ENCODE data around the gene RND2. TPM values are rescaled to one million over a fixed set of nuclear protein-coding genes. Genes with fewer than 3 reads are reported as not detected.

The RND2 gene
- total and polyA plus RNA-seq, 2 of the 13 experiments (the other 11 are each of a cell fraction or from before 2014, with no cell fraction given), result 0.05 to 0.11 TPM

DNA sequence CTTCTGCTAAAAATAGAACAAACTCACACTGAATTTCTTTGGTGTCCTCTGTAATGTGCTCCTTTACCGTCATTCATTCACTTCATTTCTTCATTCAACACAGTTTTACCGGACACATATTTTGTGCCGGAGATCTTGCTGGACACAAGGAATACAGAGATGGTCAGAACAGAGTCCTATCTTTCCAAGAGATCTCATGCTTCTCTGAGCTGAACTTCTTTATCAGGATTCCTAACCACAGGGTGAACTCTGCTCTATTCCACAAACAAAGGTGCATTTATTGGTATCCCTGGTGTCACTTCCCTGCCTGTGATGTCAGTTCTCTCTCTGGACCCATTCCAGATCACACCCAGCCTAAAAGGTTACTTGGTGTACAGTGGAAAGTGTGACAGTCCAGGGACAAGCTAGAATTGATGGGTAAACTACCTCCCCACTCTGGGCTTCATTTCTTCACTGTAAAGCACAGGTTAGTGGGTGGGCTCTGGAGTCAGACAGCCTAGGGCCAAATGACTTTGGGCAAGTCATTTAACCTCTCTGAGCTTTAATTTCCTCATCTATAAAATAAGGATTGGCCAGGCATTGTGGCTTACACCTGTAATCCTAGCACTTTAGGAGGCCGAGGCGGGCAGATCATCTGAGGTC lies 14.2 kb upstream of the RND2 start (continued):
- TF ChIP-seq, protein P1, sequence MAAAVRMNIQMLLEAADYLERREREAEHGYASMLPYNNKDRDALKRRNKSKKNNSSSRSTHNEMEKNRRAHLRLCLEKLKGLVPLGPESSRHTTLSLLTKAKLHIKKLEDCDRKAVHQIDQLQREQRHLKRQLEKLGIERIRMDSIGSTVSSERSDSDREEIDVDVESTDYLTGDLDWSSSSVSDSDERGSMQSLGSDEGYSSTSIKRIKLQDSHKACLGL (CRISPR knock-in tag; IDR thresholded peaks at IDR 0.05), result no peak
- peak; percentile 66; the same call in 1 of the 2 replicates for TF ChIP-seq ZBTB20 (CRISPR knock-in tag; IDR thresholded peaks at IDR 0.05; ENCODE audit: borderline replicate concordance, low read depth)
- no peak for TF ChIP-seq ZNF44 (CRISPR knock-in tag; IDR thresholded peaks at IDR 0.05)
- TF ChIP-seq ATF7 (IDR thresholded peaks at IDR 0.05), result peak; percentile 72
- TF ChIP-seq ATF7 (CRISPR knock-in tag; IDR thresholded peaks at IDR 0.05), result no peak
- peak; percentile 53; the same call in 1 of the 2 replicates for TF ChIP-seq ZIK1 (CRISPR knock-in tag; IDR thresholded peaks at IDR 0.05; ENCODE audit: borderline replicate concordance, low read depth)
- peak; percentile 84 for TF ChIP-seq TARDBP (CRISPR knock-in tag; IDR thresholded peaks at IDR 0.05)
- TF ChIP-seq NFE2 (CRISPR knock-in tag; IDR thresholded peaks at IDR 0.05), result no peak
- 0 out of 2 replicates have a peak, but pooled peaks have one; percentile 75 for TF ChIP-seq KLF11 (CRISPR knock-in tag; IDR thresholded peaks at IDR 0.05)
- peak; percentile 17; the same call in 1 of the 2 replicates for TF ChIP-seq GABPB1 (CRISPR knock-in tag; IDR thresholded peaks at IDR 0.05)
- no peak for TF ChIP-seq ZNF251 (CRISPR knock-in tag; IDR thresholded peaks at IDR 0.05)
- TF ChIP-seq REXO4 (CRISPR knock-in tag; IDR thresholded peaks at IDR 0.05; ENCODE audit: borderline replicate concordance), result no peak
- TF ChIP-seq ZNF160 (CRISPR knock-in tag; IDR thresholded peaks at IDR 0.05), result no peak
- peak; percentile 56; the same call in 1 of the 2 replicates for TF ChIP-seq ZNF124 (CRISPR knock-in tag; IDR thresholded peaks at IDR 0.05)
- no peak for TF ChIP-seq ZNF564 (CRISPR knock-in tag; IDR thresholded peaks at IDR 0.05)
- TF ChIP-seq, protein P2, sequence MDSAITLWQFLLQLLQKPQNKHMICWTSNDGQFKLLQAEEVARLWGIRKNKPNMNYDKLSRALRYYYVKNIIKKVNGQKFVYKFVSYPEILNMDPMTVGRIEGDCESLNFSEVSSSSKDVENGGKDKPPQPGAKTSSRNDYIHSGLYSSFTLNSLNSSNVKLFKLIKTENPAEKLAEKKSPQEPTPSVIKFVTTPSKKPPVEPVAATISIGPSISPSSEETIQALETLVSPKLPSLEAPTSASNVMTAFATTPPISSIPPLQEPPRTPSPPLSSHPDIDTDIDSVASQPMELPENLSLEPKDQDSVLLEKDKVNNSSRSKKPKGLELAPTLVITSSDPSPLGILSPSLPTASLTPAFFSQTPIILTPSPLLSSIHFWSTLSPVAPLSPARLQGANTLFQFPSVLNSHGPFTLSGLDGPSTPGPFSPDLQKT (CRISPR knock-in tag; IDR thresholded peaks at IDR 0.05; ENCODE audit: borderline replicate concordance), result no peak
- no peak for TF ChIP-seq EEA1 (CRISPR knock-in tag; IDR thresholded peaks at IDR 0.05; ENCODE audit: borderline replicate concordance)
- TF ChIP-seq, protein P3, sequence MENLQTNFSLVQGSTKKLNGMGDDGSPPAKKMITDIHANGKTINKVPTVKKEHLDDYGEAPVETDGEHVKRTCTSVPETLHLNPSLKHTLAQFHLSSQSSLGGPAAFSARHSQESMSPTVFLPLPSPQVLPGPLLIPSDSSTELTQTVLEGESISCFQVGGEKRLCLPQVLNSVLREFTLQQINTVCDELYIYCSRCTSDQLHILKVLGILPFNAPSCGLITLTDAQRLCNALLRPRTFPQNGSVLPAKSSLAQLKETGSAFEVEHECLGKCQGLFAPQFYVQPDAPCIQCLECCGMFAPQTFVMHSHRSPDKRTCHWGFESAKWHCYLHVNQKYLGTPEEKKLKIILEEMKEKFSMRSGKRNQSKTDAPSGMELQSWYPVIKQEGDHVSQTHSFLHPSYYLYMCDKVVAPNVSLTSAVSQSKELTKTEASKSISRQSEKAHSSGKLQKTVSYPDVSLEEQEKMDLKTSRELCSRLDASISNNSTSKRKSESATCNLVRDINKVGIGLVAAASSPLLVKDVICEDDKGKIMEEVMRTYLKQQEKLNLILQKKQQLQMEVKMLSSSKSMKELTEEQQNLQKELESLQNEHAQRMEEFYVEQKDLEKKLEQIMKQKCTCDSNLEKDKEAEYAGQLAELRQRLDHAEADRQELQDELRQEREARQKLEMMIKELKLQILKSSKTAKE (CRISPR knock-in tag; IDR thresholded peaks at IDR 0.05; ENCODE audit: borderline replicate concordance), result 0 out of 2 replicates have a peak, but pooled peaks have one; percentile 12
- 0 out of 2 replicates have a peak, but pooled peaks have one; percentile 7 for TF ChIP-seq ZFP37 (CRISPR knock-in tag; IDR thresholded peaks at IDR 0.05; ENCODE audit: borderline replicate concordance)
- no peak for TF ChIP-seq ZNF761 (CRISPR knock-in tag; conservative IDR thresholded peaks at IDR 0.05)
- TF ChIP-seq, protein P4, sequence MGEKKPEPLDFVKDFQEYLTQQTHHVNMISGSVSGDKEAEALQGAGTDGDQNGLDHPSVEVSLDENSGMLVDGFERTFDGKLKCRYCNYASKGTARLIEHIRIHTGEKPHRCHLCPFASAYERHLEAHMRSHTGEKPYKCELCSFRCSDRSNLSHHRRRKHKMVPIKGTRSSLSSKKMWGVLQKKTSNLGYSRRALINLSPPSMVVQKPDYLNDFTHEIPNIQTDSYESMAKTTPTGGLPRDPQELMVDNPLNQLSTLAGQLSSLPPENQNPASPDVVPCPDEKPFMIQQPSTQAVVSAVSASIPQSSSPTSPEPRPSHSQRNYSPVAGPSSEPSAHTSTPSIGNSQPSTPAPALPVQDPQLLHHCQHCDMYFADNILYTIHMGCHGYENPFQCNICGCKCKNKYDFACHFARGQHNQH (CRISPR knock-in tag; IDR thresholded peaks at IDR 0.05), result peak; percentile 98
- no peak; the same call in 1 of the 2 replicates for TF ChIP-seq ZNF460 (CRISPR knock-in tag; IDR thresholded peaks at IDR 0.05; ENCODE audit: borderline replicate concordance)
- peak; percentile 6; the same call in 1 of the 2 replicates for TF ChIP-seq SMC3 (IDR thresholded peaks at IDR 0.05; ENCODE audit: low read length)
- TF ChIP-seq ASH2L (IDR thresholded peaks at IDR 0.05; ENCODE audit: insufficient read length, low read depth, low read length), result peak; percentile 93
- TF ChIP-seq SP5 (CRISPR knock-in tag; IDR thresholded peaks at IDR 0.05; ENCODE audit: borderline replicate concordance, low read depth), result peak; percentile 40; the same call in 1 of the 2 replicates

Measured in HepG2 (cell line).